ENCODE data around the gene PPIE.
"Not testable (repeated sequence)": the region's sequence is repeated elsewhere in the genome, so short reads cannot be mapped to it uniquely, and the experiment has no call there.

- TF ChIP-seq, protein P1, sequence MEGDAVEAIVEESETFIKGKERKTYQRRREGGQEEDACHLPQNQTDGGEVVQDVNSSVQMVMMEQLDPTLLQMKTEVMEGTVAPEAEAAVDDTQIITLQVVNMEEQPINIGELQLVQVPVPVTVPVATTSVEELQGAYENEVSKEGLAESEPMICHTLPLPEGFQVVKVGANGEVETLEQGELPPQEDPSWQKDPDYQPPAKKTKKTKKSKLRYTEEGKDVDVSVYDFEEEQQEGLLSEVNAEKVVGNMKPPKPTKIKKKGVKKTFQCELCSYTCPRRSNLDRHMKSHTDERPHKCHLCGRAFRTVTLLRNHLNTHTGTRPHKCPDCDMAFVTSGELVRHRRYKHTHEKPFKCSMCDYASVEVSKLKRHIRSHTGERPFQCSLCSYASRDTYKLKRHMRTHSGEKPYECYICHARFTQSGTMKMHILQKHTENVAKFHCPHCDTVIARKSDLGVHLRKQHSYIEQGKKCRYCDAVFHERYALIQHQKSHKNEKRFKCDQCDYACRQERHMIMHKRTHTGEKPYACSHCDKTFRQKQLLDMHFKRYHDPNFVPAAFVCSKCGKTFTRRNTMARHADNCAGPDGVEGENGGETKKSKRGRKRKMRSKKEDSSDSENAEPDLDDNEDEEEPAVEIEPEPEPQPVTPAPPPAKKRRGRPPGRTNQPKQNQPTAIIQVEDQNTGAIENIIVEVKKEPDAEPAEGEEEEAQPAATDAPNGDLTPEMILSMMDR (IDR thresholded peaks at IDR 0.05), result not testable (repeated sequence)
- TF ChIP-seq EP300 (IDR thresholded peaks at IDR 0.05), result not testable (repeated sequence)
These were observed 39.9 kb downstream of the PPIE start for GRCh38 chr1:39778463-39779099.
